Nephron (organoid): Measurements from ENCODE around the gene PHF13.

Experiments used
- H3K27ac Mint-ChIP-seq, 3 experiments: 2 replicates each; pipeline ENCODE4 v1.8.0; 2020; ENCODE audit warnings: mixed read lengths in 3 of 3, mild to moderate bottlenecking in 2 of 3, moderate library complexity in 1 of 3
- H3K27me3 Mint-ChIP-seq: 2 replicates; pipeline ENCODE4 v1.8.0; 2021; ENCODE audit warnings: low read depth, mild to moderate bottlenecking, moderate library complexity, mixed read lengths
- H3K36me3 Mint-ChIP-seq: 2 replicates; pipeline ENCODE4 v1.8.0; 2020; ENCODE audit warnings: low read depth, mixed read lengths
- H3K4me1 Mint-ChIP-seq: 2 replicates; pipeline ENCODE4 v1.8.0; 2020; ENCODE audit warnings: mixed read lengths
- H3K4me3 Mint-ChIP-seq, 3 experiments: 2 replicates each; pipeline ENCODE4 v1.8.0; 2020; ENCODE audit warnings: mild to moderate bottlenecking in 3 of 3, mixed read lengths in 3 of 3, moderate library complexity in 2 of 3
- H3K9me3 Mint-ChIP-seq: 2 replicates; pipeline ENCODE4 v1.8.0; 2020; ENCODE audit warnings: mixed read lengths
- CTCF ChIP-seq, 3 experiments: fragments of 200-600 bp; sonication (generic); IDR thresholded peaks; one replicate each; pipeline ENCODE4 v1.5.0; 2021; ENCODE audit warnings: antibody characterized with exemption in 3 of 3; ENCODE audit not compliant: unreplicated experiment in 3 of 3

PHF13 gene

GRCh38 chr1:6646499-6647148 lies 33.1 kb downstream of the PHF13 start:
- H3K36me3 Mint-ChIP-seq = peaks cover 34% of the 10 kb centered on the region
- TF ChIP-seq CTCF (IDR thresholded peaks at IDR 0.05; ENCODE audit: unreplicated experiment in 3 of 3) = peak; percentile 65 to 79 (median 68)
- no peaks in the 10 kb centered on the region for H3K9me3 Mint-ChIP-seq
- H3K4me1 Mint-ChIP-seq = peaks cover 19% of the 10 kb centered on the region
- no peak overlapping the region for H3K4me3 Mint-ChIP-seq
- peak overlapping the region in 2 of 3 experiments; percentile 29 to 80 for H3K27ac Mint-ChIP-seq
- no peaks in the 10 kb centered on the region for H3K27me3 Mint-ChIP-seq

GRCh38 chr1:6648556-6648955 lies 35.0 kb downstream of the PHF13 start:
- Mint-ChIP-seq H3K9me3 (no peaks in the 10 kb centered on the region), H3K36me3 (peaks cover 28% of the 10 kb centered on the region), H3K27me3 (no peaks in the 10 kb centered on the region), H3K4me1 (peaks cover 23% of the 10 kb centered on the region), H3K4me3 (no peak overlapping the region), H3K27ac (no peak overlapping the region)
- TF ChIP-seq CTCF (IDR thresholded peaks at IDR 0.05; ENCODE audit: unreplicated experiment in 3 of 3) = no peak

- Mint-ChIP-seq H3K36me3 (peaks cover 27% of the 10 kb centered on the region), H3K27me3 (no peaks in the 10 kb centered on the region), H3K4me3 (peak overlapping the region in 2 of 3 experiments; percentile 51 to 58), H3K4me1 (peaks cover 18% of the 10 kb centered on the region), H3K27ac (peak overlapping the region; percentile 88 to 97 (median 88)), H3K9me3 (no peaks in the 10 kb centered on the region)
- no peak for TF ChIP-seq CTCF (IDR thresholded peaks at IDR 0.05; ENCODE audit: unreplicated experiment in 3 of 3)
Measured at GRCh38 chr1:6651909-6652308, 38.4 kb downstream of the PHF13 start.

GRCh38 chr1:6652986-6653385 lies 39.5 kb downstream of the PHF13 start:
- Mint-ChIP-seq H3K4me1 (peaks cover 18% of the 10 kb centered on the region), H3K27ac (peak overlapping the region; percentile 83 to 97 (median 97)), H3K27me3 (no peaks in the 10 kb centered on the region), H3K36me3 (peaks cover 29% of the 10 kb centered on the region), H3K4me3 (no peak overlapping the region), H3K9me3 (no peaks in the 10 kb centered on the region)
- TF ChIP-seq CTCF (IDR thresholded peaks at IDR 0.05; ENCODE audit: unreplicated experiment in 3 of 3) = no peak

GRCh38 chr1:6653436-6654290 lies 40.1 kb downstream of the PHF13 start:
- peaks cover 33% of the 10 kb centered on the region for H3K36me3 Mint-ChIP-seq
- no peaks in the 10 kb centered on the region for H3K27me3 Mint-ChIP-seq
- peak overlapping the region in 2 of 3 experiments; percentile 18 to 43 for H3K4me3 Mint-ChIP-seq
- H3K4me1 Mint-ChIP-seq = peaks cover 18% of the 10 kb centered on the region
- H3K27ac Mint-ChIP-seq = peak overlapping the region; percentile 83 to 97 (median 97)
- no peak for TF ChIP-seq CTCF (IDR thresholded peaks at IDR 0.05; ENCODE audit: unreplicated experiment in 3 of 3)
- H3K9me3 Mint-ChIP-seq = no peaks in the 10 kb centered on the region
